SK-N-SH treated with all-trans-retinoic acid at 6 μM for 48 hours (cell line): Measurements from ENCODE around the gene CEP20.

Experiments
- ATAC-seq: fragments of 200-7000 bp; cut with Tn5 transposase; 3 replicates; pipeline ENCODE4 v1.9.1; 2020; ENCODE audit warnings: mild to moderate bottlenecking, moderate library complexity
- BACH2 ChIP-seq: fragments of 250-450 bp; sonication (Bioruptor Pico); IDR thresholded peaks from 2 replicates; pipeline ENCODE4 v1.9.0; 2021; ENCODE audit warnings: mild to moderate bottlenecking, borderline replicate concordance
- CREB5 ChIP-seq: fragments of 250-450 bp; sonication (Bioruptor Pico); IDR thresholded peaks from 2 replicates; pipeline ENCODE4 v1.5.1; 2020; ENCODE audit warnings: low read depth, mild to moderate bottlenecking, moderate library complexity
- CSDC2 ChIP-seq: fragments of 250-450 bp; sonication (Bioruptor Pico); IDR thresholded peaks from 2 replicates; pipeline ENCODE4 v1.5.0; 2020; ENCODE audit warnings: mild to moderate bottlenecking, moderate library complexity
- ESRRG ChIP-seq: fragments of 250-450 bp; sonication (Bioruptor Pico); IDR thresholded peaks from 2 replicates; pipeline ENCODE4 v1.6.1; 2021; ENCODE audit warnings: mild to moderate bottlenecking
- GLIS3 ChIP-seq: fragments of 250-450 bp; sonication (Bioruptor Pico); IDR thresholded peaks from 2 replicates; pipeline ENCODE4 v1.5.0; 2020; ENCODE audit warnings: mild to moderate bottlenecking, moderate library complexity
- ISL1 ChIP-seq: fragments of 250-450 bp; sonication (Bioruptor Pico); IDR thresholded peaks from 2 replicates; pipeline ENCODE4 v2.1.2; 2022; ENCODE audit warnings: mild to moderate bottlenecking, moderate library complexity
- PPARA ChIP-seq: fragments of 250-450 bp; sonication (Bioruptor Pico); IDR thresholded peaks from 2 replicates; pipeline ENCODE4 v1.5.0; 2020; ENCODE audit warnings: mild to moderate bottlenecking, borderline replicate concordance
- RARB ChIP-seq: fragments of 250-450 bp; sonication (Bioruptor Pico); IDR thresholded peaks from 2 replicates; pipeline ENCODE4 v1.8.0; 2021; ENCODE audit warnings: mild to moderate bottlenecking, moderate library complexity
- SNAI2 ChIP-seq: fragments of 250-450 bp; sonication (Bioruptor Pico); IDR thresholded peaks from 2 replicates; pipeline ENCODE4 v1.5.0; 2020; ENCODE audit warnings: mild to moderate bottlenecking, moderate library complexity
- TCF4 ChIP-seq: fragments of 250-450 bp; sonication (Bioruptor Pico); IDR thresholded peaks from 2 replicates; pipeline ENCODE4 v1.8.0; 2021; ENCODE audit warnings: mild to moderate bottlenecking, moderate library complexity, borderline replicate concordance
- TSHZ2 ChIP-seq: fragments of 250-450 bp; sonication (Bioruptor Pico); IDR thresholded peaks from 2 replicates; pipeline ENCODE4 v1.5.0; 2020; ENCODE audit warnings: mild to moderate bottlenecking, moderate library complexity
- ZC3H10 ChIP-seq: fragments of 250-450 bp; sonication (Bioruptor Pico); IDR thresholded peaks from 2 replicates; pipeline ENCODE4 v1.5.1; 2021; ENCODE audit warnings: mild to moderate bottlenecking, moderate library complexity
- ZFP3 ChIP-seq: fragments of 250-450 bp; sonication (Bioruptor Pico); IDR thresholded peaks from 2 replicates; pipeline ENCODE4 v1.5.0; 2020; ENCODE audit warnings: mild to moderate bottlenecking, moderate library complexity
- ZFP30 ChIP-seq: fragments of 450-650 bp; formaldehyde crosslinking; IDR thresholded peaks from 2 replicates; pipeline ENCODE4 v1.5.0; 2022; ENCODE audit warnings: mild to moderate bottlenecking, moderate library complexity
- ZNF565 ChIP-seq: fragments of 450-650 bp; formaldehyde crosslinking; conservative IDR thresholded peaks from 2 replicates; pipeline ENCODE4 v1.5.0; 2020; ENCODE audit warnings: low read depth, mild to moderate bottlenecking, moderate library complexity
- ZNF70 ChIP-seq: fragments of 450-650 bp; formaldehyde crosslinking; IDR thresholded peaks from 2 replicates; pipeline ENCODE4 v1.5.0; 2020; ENCODE audit warnings: mild to moderate bottlenecking, moderate library complexity
- ZNF8 ChIP-seq: fragments of 450-650 bp; formaldehyde crosslinking; IDR thresholded peaks from 2 replicates; pipeline ENCODE4 v1.5.0; 2020; ENCODE audit warnings: mild to moderate bottlenecking, moderate library complexity
- TF ChIP-seq, protein P1 (sequence below): fragments of 250-450 bp; sonication (Bioruptor Pico); IDR thresholded peaks from 2 replicates; pipeline ENCODE4 v1.8.0; 2020; ENCODE audit warnings: mild to moderate bottlenecking, moderate library complexity, borderline replicate concordance
- TF ChIP-seq, protein P2 (sequence below): fragments of 250-450 bp; sonication (Bioruptor Pico); IDR thresholded peaks from 2 replicates; pipeline ENCODE4 v1.5.1; 2021; ENCODE audit warnings: mild to moderate bottlenecking, moderate library complexity

The CEP20 gene

GRCh38 chr16:15933781-15934180 is 45.4 kb upstream of the CEP20 start:
- no peak for TF ChIP-seq TCF4 (CRISPR knock-in tag)
- TF ChIP-seq, protein P1, sequence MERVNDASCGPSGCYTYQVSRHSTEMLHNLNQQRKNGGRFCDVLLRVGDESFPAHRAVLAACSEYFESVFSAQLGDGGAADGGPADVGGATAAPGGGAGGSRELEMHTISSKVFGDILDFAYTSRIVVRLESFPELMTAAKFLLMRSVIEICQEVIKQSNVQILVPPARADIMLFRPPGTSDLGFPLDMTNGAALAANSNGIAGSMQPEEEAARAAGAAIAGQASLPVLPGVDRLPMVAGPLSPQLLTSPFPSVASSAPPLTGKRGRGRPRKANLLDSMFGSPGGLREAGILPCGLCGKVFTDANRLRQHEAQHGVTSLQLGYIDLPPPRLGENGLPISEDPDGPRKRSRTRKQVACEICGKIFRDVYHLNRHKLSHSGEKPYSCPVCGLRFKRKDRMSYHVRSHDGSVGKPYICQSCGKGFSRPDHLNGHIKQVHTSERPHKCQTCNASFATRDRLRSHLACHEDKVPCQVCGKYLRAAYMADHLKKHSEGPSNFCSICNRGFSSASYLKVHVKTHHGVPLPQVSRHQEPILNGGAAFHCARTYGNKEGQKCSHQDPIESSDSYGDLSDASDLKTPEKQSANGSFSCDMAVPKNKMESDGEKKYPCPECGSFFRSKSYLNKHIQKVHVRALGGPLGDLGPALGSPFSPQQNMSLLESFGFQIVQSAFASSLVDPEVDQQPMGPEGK (CRISPR knock-in tag) = no peak
- TF ChIP-seq ZC3H10 (CRISPR knock-in tag) = no peak
- TF ChIP-seq, protein P2, sequence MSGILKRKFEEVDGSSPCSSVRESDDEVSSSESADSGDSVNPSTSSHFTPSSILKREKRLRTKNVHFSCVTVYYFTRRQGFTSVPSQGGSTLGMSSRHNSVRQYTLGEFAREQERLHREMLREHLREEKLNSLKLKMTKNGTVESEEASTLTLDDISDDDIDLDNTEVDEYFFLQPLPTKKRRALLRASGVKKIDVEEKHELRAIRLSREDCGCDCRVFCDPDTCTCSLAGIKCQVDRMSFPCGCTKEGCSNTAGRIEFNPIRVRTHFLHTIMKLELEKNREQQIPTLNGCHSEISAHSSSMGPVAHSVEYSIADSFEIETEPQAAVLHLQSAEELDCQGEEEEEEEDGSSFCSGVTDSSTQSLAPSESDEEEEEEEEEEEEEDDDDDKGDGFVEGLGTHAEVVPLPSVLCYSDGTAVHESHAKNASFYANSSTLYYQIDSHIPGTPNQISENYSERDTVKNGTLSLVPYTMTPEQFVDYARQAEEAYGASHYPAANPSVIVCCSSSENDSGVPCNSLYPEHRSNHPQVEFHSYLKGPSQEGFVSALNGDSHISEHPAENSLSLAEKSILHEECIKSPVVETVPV (CRISPR knock-in tag) = no peak
- TF ChIP-seq ZNF70 = no peak
- no peak for TF ChIP-seq ZFP3
- TF ChIP-seq GLIS3 (CRISPR knock-in tag) = no peak
- TF ChIP-seq CREB5 = no peak
- ATAC-seq = no peak

GRCh38 chr16:15932939-15933338 is 44.5 kb upstream of the CEP20 start:
- no peak for ATAC-seq
- TF ChIP-seq ZC3H10 (CRISPR knock-in tag) = no peak
- no peak for TF ChIP-seq PPARA
- TF ChIP-seq, protein P2 (CRISPR knock-in tag) = no peak
- no peak for TF ChIP-seq BACH2 (CRISPR knock-in tag)

GRCh38 chr16:15928261-15929104 is 40.1 kb upstream of the CEP20 start:
- TF ChIP-seq CSDC2 (CRISPR knock-in tag) (no peak), SNAI2 (CRISPR knock-in tag) (no peak), ZNF8 (CRISPR knock-in tag) (no peak), TSHZ2 (no peak), PPARA (no peak), ZNF565 (CRISPR knock-in tag) (no peak), ESRRG (CRISPR knock-in tag) (no peak), RARB (no peak), ZFP3 (no peak), ZFP30 (CRISPR knock-in tag) (no peak), ISL1 (no peak), GLIS3 (CRISPR knock-in tag) (no peak), TCF4 (CRISPR knock-in tag) (no peak)
- TF ChIP-seq, protein P1 (CRISPR knock-in tag) = no peak
- TF ChIP-seq, protein P2 (CRISPR knock-in tag) = no peak

More at GRCh38 chr16:15928261-15929104, 40.1 kb upstream of the CEP20 start:
- no peak for ATAC-seq
